SK-N-SH (cell line): Measurements from ENCODE around the gene CERCAM. TPM values are rescaled to one million over a fixed set of nuclear protein-coding genes. Genes with fewer than 3 reads are reported as not detected.

ENCODE experiments used
- CTCF ChIA-PET: fragments of 300-600, 350-600 bp; formaldehyde crosslinking; extraction: SDS; loops from one replicate; lab custom pipeline; 2021; lab: Yijun Ruan, JAX
- POLR2A ChIA-PET: fragments of 350-600 bp; sonication (Branson Sonifier 250); formaldehyde crosslinking; extraction: SDS; loops from one replicate; lab custom pipeline; 2020; ENCODE audit warnings: antibody characterized with exemption, inconsistent platforms; lab: Yijun Ruan, JAX
- DNase-seq: peaks from one replicate; pipeline ENCODE4 v3.0.0; 2012
- H2AFZ ChIP-seq: fragments of 200-600 bp; sonication (generic); 2 replicates; pipeline ENCODE4 v1.8.1; 2016; ENCODE audit warnings: antibody characterized with exemption, mild to moderate bottlenecking, low read depth
- H3F3A ChIP-seq: fragments of 200-600 bp; sonication (generic); replicated peaks from 2 replicates; pipeline ENCODE3; 2016; ENCODE audit warnings: antibody characterized with exemption, mild to moderate bottlenecking; ENCODE audit not compliant: insufficient read depth
- H3K27ac ChIP-seq, 2 experiments: fragments of 200-500 bp in 1 of 2; fragments of 200-600 bp in 1 of 2; sonication (Bioruptor generic) in 1 of 2; sonication (generic), shearing (Covaris generic) in 1 of 2; 2 replicates each; pipeline versions ENCODE4 v1.5.1 to v1.6.1; 2014 to 2016; ENCODE audit warnings: low read depth in 2 of 2, inconsistent platforms in 1 of 2, low read length in 1 of 2, mild to moderate bottlenecking in 1 of 2, mixed read lengths in 1 of 2
- H3K27me3 ChIP-seq: fragments of 200-600 bp; sonication (generic), shearing (Covaris generic); 2 replicates; pipeline ENCODE4 v1.6.1; 2016; ENCODE audit warnings: mixed run types; ENCODE audit not compliant: insufficient read depth
- H3K36me3 ChIP-seq, 2 experiments: fragments of 200-500 bp in 1 of 2; fragments of 200-600 bp in 1 of 2; sonication (Bioruptor generic) in 1 of 2; sonication (generic) in 1 of 2; replicated peaks in 1 of 2; 2 replicates each; pipeline versions ENCODE3 to v1.5.1; 2014 to 2016; ENCODE audit warnings: low read length in 1 of 2, mild to moderate bottlenecking in 1 of 2; ENCODE audit not compliant: insufficient read depth in 2 of 2, control insufficient read depth in 1 of 2
- H3K4me1 ChIP-seq, 2 experiments: fragments of 200-500 bp in 1 of 2; fragments of 200-600 bp in 1 of 2; sonication (Bioruptor generic) in 1 of 2; sonication (generic), shearing (Covaris generic) in 1 of 2; 2 replicates each; pipeline versions ENCODE4 v1.5.1 to v1.6.1; 2014 to 2016; ENCODE audit warnings: low read depth in 1 of 2, low read length in 1 of 2, mixed run types in 1 of 2; ENCODE audit not compliant: insufficient read depth in 2 of 2, control insufficient read depth in 1 of 2
- H3K4me2 ChIP-seq: fragments of 200-600 bp; sonication (generic), shearing (Covaris generic); 2 replicates; pipeline ENCODE4 v1.6.1; 2017; ENCODE audit warnings: mixed run types
- H3K4me3 ChIP-seq, 2 experiments: fragments of 200-500 bp in 1 of 2; fragments of 200-600 bp in 1 of 2; sonication (Bioruptor generic) in 1 of 2; sonication (generic), shearing (Covaris generic) in 1 of 2; 2 replicates each; pipeline versions ENCODE4 v1.5.1 to v1.8.1; 2014 to 2016; ENCODE audit warnings: low read depth in 2 of 2, inconsistent platforms in 1 of 2, low read length in 1 of 2, mild to moderate bottlenecking in 1 of 2, mixed read lengths in 1 of 2, moderate library complexity in 1 of 2
- H3K79me2 ChIP-seq: fragments of 200-600 bp; sonication (generic); 2 replicates; pipeline ENCODE4 v1.8.1; 2017; ENCODE audit warnings: mild to moderate bottlenecking; ENCODE audit not compliant: insufficient read depth
- H3K9ac ChIP-seq: fragments of 200-600 bp; sonication (generic); 2 replicates; pipeline ENCODE4 v1.6.1; 2017; ENCODE audit warnings: mixed run types
- H3K9me2 ChIP-seq: fragments of 200-600 bp; sonication (generic); 2 replicates; pipeline ENCODE4 v1.6.1; 2017; ENCODE audit warnings: mixed run types
- H3K9me3 ChIP-seq: fragments of 200-600 bp; sonication (generic); 2 replicates; pipeline ENCODE4 v1.6.1; 2017; ENCODE audit warnings: mixed run types, mild to moderate bottlenecking, moderate library complexity
- H4K20me1 ChIP-seq: fragments of 200-600 bp; sonication (generic); 2 replicates; pipeline ENCODE4 v1.6.1; 2017; ENCODE audit warnings: mild to moderate bottlenecking, mixed run types; ENCODE audit not compliant: insufficient read depth
- CHD2 ChIP-seq: fragments of 150-350 bp; IDR thresholded peaks from 2 replicates; pipeline ENCODE4 v1.6.1; 2018; ENCODE audit warnings: low read length; ENCODE audit not compliant: partially characterized antibody
- EZH2phosphoT487 ChIP-seq: fragments of 200-600 bp; sonication (generic); IDR thresholded peaks from 2 replicates; pipeline ENCODE4 v1.6.1; 2017; ENCODE audit warnings: low read depth, mixed run types, mild to moderate bottlenecking, antibody characterized with exemption, moderate library complexity, borderline replicate concordance
- FOSL2 ChIP-seq: IDR thresholded peaks from 2 replicates; pipeline ENCODE4 v1.4.0; 2012; ENCODE audit warnings: low read depth, mild to moderate bottlenecking, moderate library complexity, borderline replicate concordance
- FOXJ3 ChIP-seq: sonication (generic); formaldehyde crosslinking; IDR thresholded peaks from 2 replicates; pipeline ENCODE4 v1.5.1; 2020; ENCODE audit warnings: mild to moderate bottlenecking, missing genetic modification reagents
- FOXM1 ChIP-seq: IDR thresholded peaks from 2 replicates; pipeline ENCODE4 v1.4.0; 2012; ENCODE audit warnings: low read depth, mild to moderate bottlenecking
- GATA2 ChIP-seq: sonication (generic); formaldehyde crosslinking; IDR thresholded peaks from 2 replicates; pipeline ENCODE4 v1.5.0; 2020; ENCODE audit warnings: mild to moderate bottlenecking, missing genetic modification reagents
- JUND ChIP-seq: IDR thresholded peaks from 2 replicates; pipeline ENCODE4 v1.4.0; 2012
- MAX ChIP-seq: IDR thresholded peaks from 2 replicates; pipeline ENCODE4 v1.4.0; 2012; ENCODE audit warnings: low read depth
- MEF2A ChIP-seq: IDR thresholded peaks from 2 replicates; pipeline ENCODE4 v1.4.0; 2012; ENCODE audit warnings: low read depth, borderline replicate concordance
- MXI1 ChIP-seq: IDR thresholded peaks from 2 replicates; pipeline ENCODE4 v1.6.1; 2012; ENCODE audit warnings: mild to moderate bottlenecking, low read depth, low read length, improper control_type of control experiment
- NFIC ChIP-seq: IDR thresholded peaks from 2 replicates; pipeline ENCODE4 v1.4.0; 2012; ENCODE audit warnings: borderline replicate concordance
- NRF1 ChIP-seq: IDR thresholded peaks from 2 replicates; pipeline ENCODE4 v1.6.1; 2012; ENCODE audit warnings: low read depth, mild to moderate bottlenecking, low read length
- PBX3 ChIP-seq: IDR thresholded peaks from 2 replicates; pipeline ENCODE4; 2012
- POLR2AphosphoS5 ChIP-seq: IDR thresholded peaks from 2 replicates; pipeline ENCODE4 v1.6.1; 2012; ENCODE audit warnings: low read depth, low read length
- RAD21 ChIP-seq: IDR thresholded peaks from 2 replicates; pipeline ENCODE4 v1.6.1; 2012; ENCODE audit warnings: mild to moderate bottlenecking, low read length
- REST ChIP-seq: IDR thresholded peaks from 2 replicates; pipeline ENCODE4 v1.6.1; 2012; ENCODE audit warnings: mild to moderate bottlenecking, low read depth, low read length, moderate library complexity
- SIN3A ChIP-seq: IDR thresholded peaks from 2 replicates; pipeline ENCODE4 v1.6.1; 2012; ENCODE audit warnings: low read depth, mild to moderate bottlenecking, low read length, moderate library complexity, borderline replicate concordance
- TAF1 ChIP-seq: IDR thresholded peaks from 2 replicates; pipeline ENCODE4 v1.6.1; 2012; ENCODE audit warnings: low read depth, mild to moderate bottlenecking, low read length, moderate library complexity, borderline replicate concordance
- USF1 ChIP-seq: IDR thresholded peaks from 2 replicates; pipeline ENCODE4 v1.4.0; 2012; ENCODE audit warnings: low read depth, borderline replicate concordance
- USF2 ChIP-seq: fragments of 150-350 bp; IDR thresholded peaks from 2 replicates; pipeline ENCODE4 v1.6.1; 2017; ENCODE audit warnings: antibody characterized with exemption, low read length, low read depth, borderline replicate concordance
- YY1 ChIP-seq: IDR thresholded peaks from 2 replicates; pipeline ENCODE4 v1.4.0; 2012; ENCODE audit warnings: low read depth, mild to moderate bottlenecking
- ZBTB33 ChIP-seq: IDR thresholded peaks from 2 replicates; pipeline ENCODE4 v1.4.0; 2012; ENCODE audit warnings: low read depth, borderline replicate concordance
- WGBS: methylation state at CpG from one replicate; pipeline ENCODE4 v1.1.6; 2017; ENCODE audit warnings: low lambda C conversion rate; 5-methylcytosine and 5-hydroxymethylcytosine counted together
- polyA plus RNA-seq, 3 experiments: library from polyadenylated mRNA; depleted of rRNA; stranded (reverse); fragments of >200 nt; gene quantifications; 2 replicates each; pipeline ENCODE4 v1.2.3, GENCODE V29; 2012

The CERCAM gene
- polyA plus RNA-seq, 1 of the 3 experiments (the other 2 are of a cell fraction), result 131 TPM

- Histone ChIP-seq H3K27ac (peak overlapping the region in 1 of 2 experiments; percentile 23; a peak in 1 of 4 replicates), H3F3A (no peaks in the 10 kb centered on the region), H3K9ac (no peak overlapping the region), H3K36me3 (no peaks in the 10 kb centered on the region), H3K4me1 (peaks cover 0 to 4% of the 10 kb centered on the region in 2 experiments; a peak in 1 of 4 replicates), H3K4me3 (peak overlapping the region in 1 of 2 experiments; percentile 46; a peak in 1 of 4 replicates), H3K79me2 (no peaks in the 10 kb centered on the region), H3K9me2 (no peaks in the 10 kb centered on the region), H2AFZ (peak overlapping the region; percentile 64; the same call in 1 of the 2 replicates), H4K20me1 (no peaks in the 10 kb centered on the region), H3K27me3 (no peaks in the 10 kb centered on the region), H3K9me3 (no peaks in the 10 kb centered on the region), H3K4me2 (no peak overlapping the region)
- WGBS, result 68% methylated on average over 6 of the region's 12 CpGs
- peak; percentile 93 for DNase-seq
- CTCF ChIA-PET, result interaction anchor here (0.6 to 6.0 kb wide), 55 partner anchors 11 to 443 kb away, joined by 3 to 93 read pairs (median 4); partner anchors contain the start of genes CERCAM, ODF2 and URM1
- POLR2A ChIA-PET, result no interaction called here
- TF ChIP-seq FOSL2 (no peak), NFIC (peak; percentile 79), MAX (0 out of 2 replicates have a peak, but pooled peaks have one; percentile 18), RAD21 (peak; percentile 71), SIN3A (0 out of 2 replicates have a peak, but pooled peaks have one; percentile 54), MEF2A (no peak), JUND (no peak), FOXJ3 (CRISPR knock-in tag) (no peak), YY1 (no peak), PBX3 (no peak), POLR2AphosphoS5 (0 out of 2 replicates have a peak, but pooled peaks have one; percentile 12), GATA2 (CRISPR knock-in tag) (no peak), REST (no peak), USF1 (no peak), ZBTB33 (no peak), EZH2phosphoT487 (no peak), MXI1 (peak; percentile 26; the same call in 1 of the 2 replicates), FOXM1 (no peak), CHD2 (no peak), TAF1 (no peak), NRF1 (no peak), USF2 (no peak)
Measured at GRCh38 chr9:128438343-128439109, 17.9 kb downstream of the CERCAM start.
